Prostate gland (tissue), 2 donors: ENCODE data around the gene RBPJ. TPM values are rescaled to one million over a fixed set of nuclear protein-coding genes. Genes with fewer than 3 reads are reported as not detected.

Experiments used
- DNase-seq: peaks from one replicate; pipeline ENCODE4 v3.0.0-alpha.2; 2019; ENCODE audit warnings: low spot score
- H3K27ac ChIP-seq, 2 donors: fragments of 200-600 bp; sonication (generic); 2 replicates each; pipeline ENCODE4 v1.5.1; 2017 to 2019
- H3K27me3 ChIP-seq: fragments of 200-600 bp; sonication (generic); replicated peaks from 2 replicates; pipeline ENCODE4 v1.5.1; 2019; ENCODE audit not compliant: insufficient read depth
- H3K36me3 ChIP-seq, 2 donors: fragments of 200-600 bp; sonication (generic); 1 replicate in 1 of 2; 2 replicates in 1 of 2; pipeline versions ENCODE4 v1.5.1 to v1.8.1; 2017 to 2019
- H3K4me1 ChIP-seq: fragments of 200-600 bp; sonication (generic); replicated peaks from 2 replicates; pipeline ENCODE4 v1.5.1; 2019
- H3K4me3 ChIP-seq, 2 donors: fragments of 200-600 bp; sonication (generic); 2 replicates each; pipeline ENCODE4 v1.5.1; 2017 to 2019
- H3K9me3 ChIP-seq: fragments of 200-600 bp; sonication (generic); 2 replicates; pipeline ENCODE4 v1.5.1; 2017
- CTCF ChIP-seq, 4 experiments: fragments of 200-600 bp in 2 of 4; fragments of 450-650 bp in 2 of 4; sonication (generic) in 2 of 4; IDR thresholded peaks; 1 replicate in 3 of 4; 2 replicates in 1 of 4; pipeline ENCODE4 v1.5.1; 2016 to 2019; ENCODE audit warnings: antibody characterized with exemption in 4 of 4, mild to moderate bottlenecking in 2 of 4, moderate library complexity in 2 of 4
- POLR2A ChIP-seq: fragments of 450-650 bp; IDR thresholded peaks from one replicate; pipeline ENCODE4 v1.6.1; 2016; ENCODE audit warnings: antibody characterized with exemption, mild to moderate bottlenecking
- POLR2AphosphoS5 ChIP-seq: sonication (generic); formaldehyde crosslinking; IDR thresholded peaks from one replicate; pipeline ENCODE4 v1.6.1; 2017; ENCODE audit warnings: antibody characterized with exemption
- WGBS: methylation state at CpG from one replicate; pipeline ENCODE4 v1.1.5; 2018; 5-methylcytosine and 5-hydroxymethylcytosine counted together
- intact Hi-C: fragments of 100-400 bp; cut with DNase I; formaldehyde crosslinking; loops from one replicate; pipeline ENCODE4 v1.14.2; 2022
- total RNA-seq, 2 donors: library from RNA; depleted of rRNA; stranded (reverse); fragments of >200 nt; gene quantifications; one replicate each; pipeline ENCODE4 v1.1.0, GENCODE V29; 2016

The RBPJ gene
- total RNA-seq, 2 donors from 2014 or later, result 36.0 to 130 TPM

DNA sequence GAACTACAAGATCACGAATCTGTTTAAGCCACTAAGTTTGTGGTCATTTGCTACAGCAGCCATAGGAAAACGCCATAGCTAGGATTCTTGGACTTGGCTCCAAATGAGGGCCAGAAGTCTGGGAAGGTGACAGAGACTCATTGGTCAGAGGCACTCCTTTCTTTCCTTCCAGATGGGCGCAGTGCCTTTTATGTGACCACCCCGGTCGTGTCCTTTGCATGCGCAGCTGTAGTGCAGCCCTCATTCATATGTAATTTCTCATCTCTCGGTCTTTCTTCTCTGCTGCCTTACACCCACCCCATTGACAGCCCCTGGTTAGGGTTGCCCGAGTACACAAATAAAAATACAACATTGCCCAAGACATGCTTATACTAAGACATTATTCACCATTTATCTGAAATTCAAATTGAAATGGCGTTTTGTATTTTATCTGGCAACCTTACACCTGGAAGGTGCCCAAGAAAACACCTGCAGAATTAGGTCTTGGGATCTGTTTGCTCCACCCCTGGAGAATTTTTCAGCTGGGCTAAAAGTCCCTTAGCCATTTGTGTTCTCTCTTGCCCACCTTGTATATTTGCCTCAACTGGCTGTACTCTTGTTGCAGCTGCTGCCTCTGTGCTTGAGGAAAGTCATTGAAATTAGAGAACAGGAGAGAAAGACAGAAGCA, 147.6 kb downstream of the RBPJ start:
- H3K36me3 ChIP-seq, result no peaks in the 10 kb centered on the region
- TF ChIP-seq POLR2AphosphoS5, result no peak
- TF ChIP-seq POLR2A, result no peak
- TF ChIP-seq CTCF (IDR thresholded peaks at IDR 0.05), result no peak
- intact Hi-C loops, result no loop called here
- H3K27ac ChIP-seq, result no peak overlapping the region
- H3K27me3 ChIP-seq, result no peaks in the 10 kb centered on the region
- no peak for DNase-seq
- H3K9me3 ChIP-seq, result no peaks in the 10 kb centered on the region
- H3K4me3 ChIP-seq, result no peak overlapping the region
- no peaks in the 10 kb centered on the region for H3K4me1 ChIP-seq
- 85% methylated on average over 9 of the region's 9 CpGs for WGBS

GRCh38 chr4:26468977-26469376, 148.2 kb downstream of the RBPJ start:
- no peaks in the 10 kb centered on the region for H3K27me3 ChIP-seq
- no peak for DNase-seq
- H3K9me3 ChIP-seq, result no peaks in the 10 kb centered on the region
- no peaks in the 10 kb centered on the region for H3K36me3 ChIP-seq
- 72% methylated on average over 4 of the region's 4 CpGs for WGBS
- no peak overlapping the region for H3K4me3 ChIP-seq
- intact Hi-C loops, result no loop called here
- H3K27ac ChIP-seq, result no peak overlapping the region
- H3K4me1 ChIP-seq, result no peaks in the 10 kb centered on the region
- TF ChIP-seq POLR2A, result no peak

- Histone ChIP-seq H3K4me1 (no peaks in the 10 kb centered on the region), H3K27ac (no peak overlapping the region), H3K4me3 (no peak overlapping the region), H3K9me3 (no peaks in the 10 kb centered on the region), H3K27me3 (no peaks in the 10 kb centered on the region), H3K36me3 (no peaks in the 10 kb centered on the region)
- TF ChIP-seq POLR2AphosphoS5 (no peak), CTCF (IDR thresholded peaks at IDR 0.05) (no peak), POLR2A (no peak)
- no peak for DNase-seq
- intact Hi-C loops, result no loop called here
- WGBS, result 90% methylated on average over 1 of the region's 1 CpG
These were observed 151.1 kb downstream of the RBPJ start for GRCh38 chr4:26471890-26472289.

DNA sequence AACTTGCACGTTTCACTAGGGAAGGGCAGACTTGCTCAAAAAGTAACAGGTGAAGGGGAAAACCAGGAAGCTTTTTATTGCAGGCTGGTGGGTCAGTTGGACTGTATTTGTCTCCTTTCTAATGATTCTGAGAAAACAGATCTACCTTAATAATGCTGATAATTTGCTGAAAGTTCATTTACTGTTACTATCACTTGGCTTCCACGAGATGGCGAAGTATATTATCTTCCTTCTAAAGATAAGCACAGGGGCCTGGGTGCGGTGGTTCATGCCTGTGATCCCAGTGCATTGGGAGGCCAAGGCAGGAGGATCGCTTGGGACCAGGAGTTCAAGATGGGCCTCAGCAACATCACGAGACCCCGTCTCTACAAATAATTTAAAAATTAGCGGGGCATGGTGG, 153.1 kb downstream of the RBPJ start:
- Histone ChIP-seq H3K27ac (no peak overlapping the region), H3K4me3 (no peak overlapping the region), H3K27me3 (no peaks in the 10 kb centered on the region), H3K9me3 (no peaks in the 10 kb centered on the region), H3K4me1 (no peaks in the 10 kb centered on the region), H3K36me3 (no peaks in the 10 kb centered on the region)
- no peak for DNase-seq
- 86% methylated on average over 8 of the region's 8 CpGs for WGBS
- intact Hi-C loops, result no loop called here
- TF ChIP-seq POLR2AphosphoS5 (no peak), CTCF (IDR thresholded peaks at IDR 0.05) (no peak), POLR2A (no peak)

DNA sequence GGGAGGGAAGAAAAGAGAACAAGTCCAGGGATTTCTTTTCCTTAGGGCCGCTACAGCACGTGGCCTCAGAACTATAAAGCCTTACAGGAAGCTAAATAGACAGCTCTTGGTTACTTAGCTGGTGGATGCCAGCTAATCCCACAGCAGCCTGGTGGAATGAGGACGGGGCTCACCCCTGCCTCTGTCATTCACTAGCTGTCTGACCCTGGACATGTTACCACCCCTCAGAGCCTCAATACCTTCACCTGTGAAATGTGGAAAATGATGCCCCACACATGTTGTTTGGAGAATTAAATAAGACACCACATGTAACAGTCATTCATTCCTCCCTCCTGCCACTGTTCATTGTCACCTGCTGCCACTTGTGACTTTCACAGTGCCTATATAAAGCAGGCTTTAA, 153.7 kb downstream of the RBPJ start:
- H3K27ac ChIP-seq, result no peak overlapping the region
- H3K27me3 ChIP-seq, result no peaks in the 10 kb centered on the region
- no peaks in the 10 kb centered on the region for H3K9me3 ChIP-seq
- DNase-seq, result no peak
- TF ChIP-seq POLR2AphosphoS5 (no peak), POLR2A (no peak), CTCF (IDR thresholded peaks at IDR 0.05) (no peak)
- H3K36me3 ChIP-seq, result no peaks in the 10 kb centered on the region
- H3K4me1 ChIP-seq, result no peaks in the 10 kb centered on the region
- WGBS, result 67% methylated on average over 3 of the region's 3 CpGs
- intact Hi-C loops, result no loop called here
- H3K4me3 ChIP-seq, result no peak overlapping the region
